ENCODE data around the gene SERPINB5.

- TF ChIP-seq POLR2A (IDR thresholded peaks at IDR 0.05) = no peak
- TF ChIP-seq, protein P1, sequence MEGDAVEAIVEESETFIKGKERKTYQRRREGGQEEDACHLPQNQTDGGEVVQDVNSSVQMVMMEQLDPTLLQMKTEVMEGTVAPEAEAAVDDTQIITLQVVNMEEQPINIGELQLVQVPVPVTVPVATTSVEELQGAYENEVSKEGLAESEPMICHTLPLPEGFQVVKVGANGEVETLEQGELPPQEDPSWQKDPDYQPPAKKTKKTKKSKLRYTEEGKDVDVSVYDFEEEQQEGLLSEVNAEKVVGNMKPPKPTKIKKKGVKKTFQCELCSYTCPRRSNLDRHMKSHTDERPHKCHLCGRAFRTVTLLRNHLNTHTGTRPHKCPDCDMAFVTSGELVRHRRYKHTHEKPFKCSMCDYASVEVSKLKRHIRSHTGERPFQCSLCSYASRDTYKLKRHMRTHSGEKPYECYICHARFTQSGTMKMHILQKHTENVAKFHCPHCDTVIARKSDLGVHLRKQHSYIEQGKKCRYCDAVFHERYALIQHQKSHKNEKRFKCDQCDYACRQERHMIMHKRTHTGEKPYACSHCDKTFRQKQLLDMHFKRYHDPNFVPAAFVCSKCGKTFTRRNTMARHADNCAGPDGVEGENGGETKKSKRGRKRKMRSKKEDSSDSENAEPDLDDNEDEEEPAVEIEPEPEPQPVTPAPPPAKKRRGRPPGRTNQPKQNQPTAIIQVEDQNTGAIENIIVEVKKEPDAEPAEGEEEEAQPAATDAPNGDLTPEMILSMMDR (IDR thresholded peaks at IDR 0.05) = no peak
These were observed 442 bp downstream of the SERPINB5 start for GRCh38 chr18:63477200-63477599.

Measured in ovary (tissue), 3 donors.